HCT116 (cell line): ENCODE data around the gene ATP8A2. TPM values are rescaled to one million over a fixed set of nuclear protein-coding genes. Genes with fewer than 3 reads are reported as not detected.

Source experiments
- ATAC-seq: fragments of 200-7000 bp; cut with Tn5 transposase; 2 replicates; pipeline ENCODE4 v1.9.1; 2020; ENCODE audit warnings: mild to moderate bottlenecking, moderate library complexity
- BruUV-seq: library from RNA; stranded (reverse); fragments of 400-500 nt; replicated peaks from 2 replicates; lab custom pipeline; 2021; lab: Mats Ljungman, UMichigan
- CTCF ChIA-PET: fragments of 300-600 bp; sonication (Branson Sonifier 250); formaldehyde crosslinking; loops from one replicate; lab custom pipeline; 2021; ENCODE audit warnings: antibody characterized with exemption; lab: Charles Lee
- POLR2A ChIA-PET: fragments of 300-600, 350-600 bp; sonication (Branson Sonifier 250); formaldehyde crosslinking; loops from one replicate; lab custom pipeline; 2021; ENCODE audit warnings: antibody characterized with exemption; lab: Charles Lee
- RAD21 ChIA-PET, 2 experiments: fragments of 300-600 bp; sonication (Branson Sonifier 250); formaldehyde crosslinking; loops; one replicate each; lab custom pipeline; 2023; ENCODE audit warnings: low total read pairs in 2 of 2; ENCODE audit not compliant: uncharacterized antibody in 2 of 2, unreplicated experiment in 2 of 2, low non-redundant PET in 1 of 2; lab: Charles Lee
- DNase-seq: peaks from one replicate; pipeline ENCODE4 v3.0.0-alpha.2; 2010; ENCODE audit warnings: low read depth, low spot score
- H2AFZ ChIP-seq: fragments of 200-600 bp; shearing (Covaris generic), sonication (generic); 2 replicates; pipeline ENCODE4 v1.6.1; 2017; ENCODE audit warnings: low read depth, mixed run types, mixed read lengths, antibody characterized with exemption, low read length; ENCODE audit not compliant: poor library complexity, severe bottlenecking
- H3K27ac ChIP-seq: 2 replicates; pipeline ENCODE4 v1.5.1; 2012; ENCODE audit warnings: low read depth, low read length
- H3K27me3 ChIP-seq: fragments of 200-600 bp; sonication (generic); 2 replicates; pipeline ENCODE4 v1.6.1; 2016; ENCODE audit warnings: mixed run types, low read length, mixed read lengths; ENCODE audit not compliant: insufficient read depth
- H3K36me3 ChIP-seq, 2 experiments: fragments of 200-500 bp in 1 of 2; fragments of 200-600 bp in 1 of 2; sonication (Bioruptor generic) in 1 of 2; sonication (generic) in 1 of 2; 2 replicates each; pipeline versions ENCODE4 v1.5.1 to v1.6.1; 2014 to 2016; ENCODE audit warnings: low read length in 2 of 2, inconsistent platforms in 1 of 2, mixed read lengths in 1 of 2, mixed run types in 1 of 2; ENCODE audit not compliant: insufficient read depth in 2 of 2, control insufficient read depth in 1 of 2
- H3K4me1 ChIP-seq, 2 experiments: fragments of 200-600 bp in 1 of 2; sonication (generic) in 1 of 2; 2 replicates each; pipeline versions ENCODE4 v1.5.1 to v1.6.1; 2012 to 2017; ENCODE audit warnings: low read length in 2 of 2, inconsistent platforms in 1 of 2, mild to moderate bottlenecking in 1 of 2, mixed read lengths in 1 of 2, mixed run types in 1 of 2, moderate library complexity in 1 of 2; ENCODE audit not compliant: insufficient read depth in 2 of 2, control insufficient read depth in 1 of 2
- H3K4me2 ChIP-seq: fragments of 200-600 bp; sonication (generic); 2 replicates; pipeline ENCODE4 v1.6.1; 2017; ENCODE audit warnings: mixed run types, low read length, mixed read lengths
- H3K4me3 ChIP-seq, 2 experiments: fragments of 200-600 bp in 1 of 2; sonication (generic) in 1 of 2; replicated peaks in 1 of 2; 2 replicates each; pipeline ENCODE4 v1.5.1; 2011 to 2016; ENCODE audit warnings: low read length in 2 of 2, control low read depth in 1 of 2, low read depth in 1 of 2, mild to moderate bottlenecking in 1 of 2, mixed read lengths in 1 of 2, mixed run types in 1 of 2
- H3K79me2 ChIP-seq: fragments of 200-600 bp; sonication (generic); 2 replicates; pipeline ENCODE4 v1.6.1; 2017; ENCODE audit warnings: mild to moderate bottlenecking, mixed run types, low read length, moderate library complexity, mixed read lengths; ENCODE audit not compliant: insufficient read depth
- H3K9ac ChIP-seq: fragments of 200-600 bp; sonication (generic); 2 replicates; pipeline ENCODE4 v1.6.1; 2016; ENCODE audit warnings: low read length, mixed read lengths
- H3K9me2 ChIP-seq: fragments of 200-600 bp; sonication (generic), shearing (Covaris generic); 2 replicates; pipeline ENCODE4 v1.6.1; 2017; ENCODE audit warnings: mixed run types, mild to moderate bottlenecking, moderate library complexity; ENCODE audit not compliant: insufficient read depth
- H3K9me3 ChIP-seq, 2 experiments: fragments of 200-500 bp in 1 of 2; fragments of 200-600 bp in 1 of 2; sonication (Bioruptor generic) in 1 of 2; sonication (generic) in 1 of 2; 2 replicates each; pipeline ENCODE4 v1.6.1; 2014 to 2017; ENCODE audit warnings: low read length in 2 of 2, mixed read lengths in 2 of 2, inconsistent platforms in 1 of 2, low read depth in 1 of 2, mild to moderate bottlenecking in 1 of 2, mixed run types in 1 of 2, moderate library complexity in 1 of 2; ENCODE audit not compliant: control insufficient read depth in 1 of 2, insufficient read depth in 1 of 2
- H4K20me1 ChIP-seq: fragments of 200-600 bp; sonication (generic), shearing (Covaris generic); 2 replicates; pipeline ENCODE4 v1.6.1; 2017; ENCODE audit warnings: mixed run types, mild to moderate bottlenecking, moderate library complexity; ENCODE audit not compliant: insufficient read depth
- ATF3 ChIP-seq: IDR thresholded peaks from 2 replicates; pipeline ENCODE4 v1.6.1; 2012
- CBX3 ChIP-seq: IDR thresholded peaks from 2 replicates; pipeline ENCODE4 v1.6.1; 2012; ENCODE audit warnings: low read depth
- CEBPB ChIP-seq: IDR thresholded peaks from 2 replicates; pipeline ENCODE4 v1.6.1; 2012; ENCODE audit warnings: low read depth
- EZH2 ChIP-seq: fragments of 200-600 bp; sonication (generic); IDR thresholded peaks from 2 replicates; pipeline ENCODE4 v1.6.1; 2017; ENCODE audit warnings: antibody characterized with exemption, mixed run types
- EZH2phosphoT487 ChIP-seq: fragments of 200-600 bp; IDR thresholded peaks from 2 replicates; pipeline ENCODE4 v1.6.1; 2018; ENCODE audit warnings: antibody characterized with exemption, borderline replicate concordance
- MAX ChIP-seq: IDR thresholded peaks from 2 replicates; pipeline ENCODE4 v1.6.1; 2012
- REST ChIP-seq: IDR thresholded peaks from 2 replicates; pipeline ENCODE4 v1.6.1; 2012; ENCODE audit warnings: low read depth
- SIN3A ChIP-seq: IDR thresholded peaks from 2 replicates; pipeline ENCODE4 v1.6.1; 2012; ENCODE audit warnings: low read depth
- SRF ChIP-seq: IDR thresholded peaks from 2 replicates; pipeline ENCODE4 v1.6.1; 2012; ENCODE audit warnings: low read depth
- TCF7L2 ChIP-seq: IDR thresholded peaks from 2 replicates; pipeline ENCODE4 v1.7.0; 2011; ENCODE audit warnings: borderline replicate concordance, inconsistent platforms; ENCODE audit not compliant: insufficient read depth, insufficient read length; ENCODE audit errors: extremely low read depth
- ZBTB33 ChIP-seq: IDR thresholded peaks from 2 replicates; pipeline ENCODE4 v1.6.1; 2011; ENCODE audit warnings: mild to moderate bottlenecking, low read length, moderate library complexity; ENCODE audit not compliant: insufficient replicate concordance; ENCODE audit errors: extremely low read depth
- ZFX ChIP-seq: fragments of 450-650 bp; IDR thresholded peaks from 2 replicates; pipeline ENCODE4 v1.6.1; 2017
- ZNF274 ChIP-seq: fragments of 200-500 bp; sonication (Bioruptor generic); IDR thresholded peaks from 2 replicates; pipeline ENCODE4 v1.6.1; 2014; ENCODE audit warnings: mild to moderate bottlenecking, low read depth, low read length, inconsistent platforms
- intact Hi-C: fragments of 100-400 bp; cut with micrococcal nuclease; formaldehyde crosslinking; loops from 2 replicates; pipeline ENCODE4 v1.10.0; 2022
- total RNA-seq: library from RNA; stranded (reverse); gene quantifications from one replicate; pipeline ENCODE4 v1.2.1, GENCODE V29; 2021; ENCODE audit not compliant: unreplicated experiment

The ATP8A2 gene
- total RNA-seq, 1 experiment from 2014 or later = not detected

- no peak for TF ChIP-seq REST
- TF ChIP-seq ZFX = no peak
- TF ChIP-seq ZNF274 = no peak
Observed at GRCh38 chr13:25796474-25796873, 424.7 kb downstream of the ATP8A2 start (continued).

GRCh38 chr13:25798998-25799397 lies 427.2 kb downstream of the ATP8A2 start:
- H2AFZ ChIP-seq = no peak overlapping the region
- H3K36me3 ChIP-seq = no peaks in the 10 kb centered on the region
- H3K4me1 ChIP-seq = no peaks in the 10 kb centered on the region
- ATAC-seq (no peak), DNase-seq (no peak)
- no peaks in the 10 kb centered on the region for H3K79me2 ChIP-seq
- peaks cover 51% of the 10 kb centered on the region for H3K27me3 ChIP-seq
- RAD21 ChIA-PET = no interaction called here
- POLR2A ChIA-PET = no interaction called here
- no peaks in the 10 kb centered on the region for H3K9me3 ChIP-seq
- H3K9ac ChIP-seq = no peak overlapping the region
- no peak overlapping the region for H3K4me2 ChIP-seq
- TF ChIP-seq MAX = no peak
- no peak for TF ChIP-seq SRF
- no peak for TF ChIP-seq ATF3
- TF ChIP-seq CEBPB = no peak
- TF ChIP-seq REST = no peak
- no peak for TF ChIP-seq TCF7L2
- TF ChIP-seq ZNF274 = no peak
- no peak for TF ChIP-seq EZH2phosphoT487
- TF ChIP-seq SIN3A = no peak
- TF ChIP-seq EZH2 = no peak
- no peak for TF ChIP-seq CBX3
- TF ChIP-seq ZBTB33 = no peak
- intact Hi-C loops = no loop called here
- H3K9me2 ChIP-seq = no peaks in the 10 kb centered on the region
- no peaks in the 10 kb centered on the region for H4K20me1 ChIP-seq
- no peak overlapping the region for H3K27ac ChIP-seq
- H3K4me3 ChIP-seq = no peak overlapping the region
- BruUV-seq = no TSS peak
- CTCF ChIA-PET = no interaction called here
